Stimulated activated CD8-positive, alpha-beta memory T cell treated with anti-CD3 and anti-CD28 coated beads, Interleukin-7, amount 100 ng/mL, for 24 hours (primary cell): ENCODE data around the gene SCFD2.
"Not testable (repeated sequence)": the region's sequence is repeated elsewhere in the genome, so short reads cannot be mapped to it uniquely, and the experiment has no call there.

ENCODE experiments used
- DNase-seq: peaks from one replicate; pipeline ENCODE4 v3.0.0-alpha.2; 2020; ENCODE audit warnings: low read depth

SCFD2 gene

GRCh38 chr4:53139256-53139655 is 226.6 kb downstream of the SCFD2 start:
- DNase-seq: not testable (repeated sequence)

- DNase-seq: no peak
These were observed 228.4 kb downstream of the SCFD2 start for GRCh38 chr4:53137468-53137867.

GRCh38 chr4:53136954-53137353 is 228.9 kb downstream of the SCFD2 start:
- no peak for DNase-seq

GRCh38 chr4:53132132-53132891 is 233.5 kb downstream of the SCFD2 start:
- no peak for DNase-seq

GRCh38 chr4:53131562-53131925 is 234.3 kb downstream of the SCFD2 start:
- DNase-seq: no peak

- DNase-seq: no peak
These were observed 234.8 kb downstream of the SCFD2 start for GRCh38 chr4:53130896-53131561.

GRCh38 chr4:53128706-53129357 is 237.0 kb downstream of the SCFD2 start:
- DNase-seq: no peak

- no peak for DNase-seq
These were observed 237.6 kb downstream of the SCFD2 start for GRCh38 chr4:53128231-53128630.

- DNase-seq: no peak
These were observed 238.5 kb downstream of the SCFD2 start for GRCh38 chr4:53127365-53127764.

GRCh38 chr4:53126099-53126498 is 239.8 kb downstream of the SCFD2 start:
- DNase-seq: no peak

- no peak for DNase-seq
These were observed 242.0 kb downstream of the SCFD2 start for GRCh38 chr4:53123819-53124218.

GRCh38 chr4:53123171-53123570 is 242.7 kb downstream of the SCFD2 start:
- DNase-seq: no peak

GRCh38 chr4:53122280-53123116 is 243.4 kb downstream of the SCFD2 start:
- no peak for DNase-seq

- DNase-seq: no peak
These were observed 244.5 kb downstream of the SCFD2 start for GRCh38 chr4:53121264-53121865.

- DNase-seq: no peak
These were observed 245.1 kb downstream of the SCFD2 start for GRCh38 chr4:53120778-53121177.

- DNase-seq: no peak
These were observed 246.2 kb downstream of the SCFD2 start for GRCh38 chr4:53119680-53120079.

GRCh38 chr4:53118676-53119075 is 247.2 kb downstream of the SCFD2 start:
- DNase-seq: no peak

GRCh38 chr4:53116954-53117353 is 248.9 kb downstream of the SCFD2 start:
- no peak for DNase-seq

GRCh38 chr4:53113431-53114225 is 252.2 kb downstream of the SCFD2 start:
- no peak for DNase-seq

GRCh38 chr4:53105313-53105712 is 260.5 kb downstream of the SCFD2 start:
- DNase-seq: no peak

GRCh38 chr4:53103481-53103880 is 262.4 kb downstream of the SCFD2 start:
- DNase-seq: no peak
